HG02840 (cell line): ENCODE data around the gene DPP4.

ENCODE experiments used
- ATAC-seq: cut with Tn5 transposase; IDR thresholded peaks from one replicate; pipeline ENCODE4 v1.9.1; 2021; ENCODE audit warnings: mild to moderate bottlenecking, moderate library complexity, moderate number of reproducible peaks; ENCODE audit not compliant: unreplicated experiment, low FRiP score

Gene DPP4

GRCh38 chr2:162073888-162074631 is at the start of gene DPP4:
Gene DPP4, minus strand, starts transcription at chr2:162074215. Its CDS starts 234 bp downstream, at chr2:162073981.
- ATAC-seq: peak; percentile 83

GRCh38 chr2:162118166-162119031 is 44.4 kb upstream of the DPP4 start:
- ATAC-seq: no peak

- no peak for ATAC-seq
Measured at GRCh38 chr2:162116352-162116751, 42.3 kb upstream of the DPP4 start.

GRCh38 chr2:162115076-162115475 is 41.1 kb upstream of the DPP4 start:
- ATAC-seq: no peak

GRCh38 chr2:162114271-162114670 is 40.3 kb upstream of the DPP4 start:
- ATAC-seq: no peak

- ATAC-seq: no peak
Measured at GRCh38 chr2:162113776-162114168, 39.8 kb upstream of the DPP4 start.

GRCh38 chr2:162113088-162113775 is 39.2 kb upstream of the DPP4 start:
- no peak for ATAC-seq

- ATAC-seq: no peak
Measured at GRCh38 chr2:162111958-162112850, 38.2 kb upstream of the DPP4 start.

GRCh38 chr2:162107361-162107901 is 33.4 kb upstream of the DPP4 start:
- ATAC-seq: no peak

GRCh38 chr2:162106746-162107145 is 32.7 kb upstream of the DPP4 start:
- no peak for ATAC-seq

- ATAC-seq: no peak
Measured at GRCh38 chr2:162106146-162106551, 32.1 kb upstream of the DPP4 start.

GRCh38 chr2:162103443-162104009 is 29.5 kb upstream of the DPP4 start:
- ATAC-seq: no peak

GRCh38 chr2:162100579-162100978 is 26.6 kb upstream of the DPP4 start:
- no peak for ATAC-seq

GRCh38 chr2:162099836-162100235 is 25.8 kb upstream of the DPP4 start:
- no peak for ATAC-seq

- no peak for ATAC-seq
Measured at GRCh38 chr2:162092658-162093556, 18.9 kb upstream of the DPP4 start.

GRCh38 chr2:162092008-162092390 is 18.0 kb upstream of the DPP4 start:
- ATAC-seq: no peak

GRCh38 chr2:162091325-162092007 is 17.5 kb upstream of the DPP4 start:
- ATAC-seq: no peak

GRCh38 chr2:162090109-162090508 is 16.1 kb upstream of the DPP4 start:
- no peak for ATAC-seq
